HG02885 (cell line): ENCODE measurements around the gene BDH1.

Experiments
- ATAC-seq: cut with Tn5 transposase; IDR thresholded peaks from one replicate; pipeline ENCODE4 v1.9.1; 2021; ENCODE audit warnings: mild to moderate bottlenecking; ENCODE audit not compliant: unreplicated experiment, poor library complexity

Gene BDH1

GRCh38 chr3:197466586-197467399 lies 89.0 kb downstream of the BDH1 start:
- ATAC-seq: no peak

DNA sequence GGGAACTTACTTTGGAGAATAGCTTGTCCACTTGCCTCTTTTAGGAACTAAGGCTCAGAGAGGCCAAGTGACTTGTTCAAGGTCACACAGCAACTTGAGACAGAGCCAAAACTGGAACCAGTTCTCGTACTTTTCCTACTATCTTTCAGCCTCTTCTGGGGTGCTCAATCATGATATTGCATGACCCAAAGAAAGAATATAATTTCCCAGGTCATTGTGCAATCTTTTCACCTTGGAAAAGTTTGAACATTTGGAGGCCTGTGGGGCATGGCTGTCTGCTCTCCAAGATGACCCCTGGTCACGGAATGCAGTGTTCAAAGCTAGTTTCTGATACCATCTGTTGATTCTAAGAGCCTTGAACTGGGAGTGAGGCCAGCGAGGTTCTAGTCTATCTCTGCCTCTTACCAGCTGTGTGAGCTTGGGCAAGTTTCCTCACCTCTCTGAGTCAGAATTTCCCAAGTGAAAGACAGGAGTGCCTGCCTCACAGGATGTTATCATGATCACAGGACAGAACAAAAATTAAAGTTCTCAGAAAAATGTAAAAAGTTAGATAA lies 89.7 kb downstream of the BDH1 start:
- no peak for ATAC-seq

DNA sequence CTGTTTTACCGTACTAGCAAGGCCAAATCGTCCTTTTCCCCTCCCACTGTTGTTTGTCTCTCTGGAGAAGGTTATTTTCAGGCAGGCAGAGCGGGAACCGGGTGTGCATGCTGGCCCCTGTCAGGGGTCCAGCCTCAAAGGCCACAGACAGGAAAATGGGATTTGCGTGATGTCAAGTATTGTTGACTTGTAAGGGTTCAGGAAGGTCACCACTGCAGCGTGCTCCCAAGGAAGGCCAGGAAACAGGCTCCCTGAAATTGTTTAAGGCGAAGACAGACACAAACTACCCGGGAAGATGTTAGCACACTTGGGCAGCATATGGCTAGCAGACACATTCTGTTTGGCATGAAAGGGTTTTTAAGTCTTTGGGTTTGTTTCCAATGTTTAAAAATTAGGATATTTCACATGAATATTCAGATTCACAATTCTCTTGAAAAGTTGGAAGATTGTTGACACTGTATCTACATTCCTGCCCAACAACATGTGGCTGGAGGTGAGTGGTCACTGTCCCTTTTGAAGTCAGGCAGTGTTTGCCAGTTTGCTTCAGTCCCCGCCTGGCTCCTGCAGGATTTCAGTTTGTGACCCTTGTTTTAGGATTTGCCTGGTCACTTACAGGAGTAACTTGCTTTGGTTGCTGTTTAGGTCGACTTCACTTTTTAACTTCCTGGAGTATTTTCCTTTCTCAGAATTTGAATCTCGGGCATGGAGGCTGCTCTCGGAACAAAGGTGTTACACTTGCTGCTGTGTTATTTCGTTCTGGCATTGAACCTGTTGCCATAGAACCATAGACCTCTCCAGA lies 90.4 kb downstream of the BDH1 start:
- ATAC-seq: no peak

DNA sequence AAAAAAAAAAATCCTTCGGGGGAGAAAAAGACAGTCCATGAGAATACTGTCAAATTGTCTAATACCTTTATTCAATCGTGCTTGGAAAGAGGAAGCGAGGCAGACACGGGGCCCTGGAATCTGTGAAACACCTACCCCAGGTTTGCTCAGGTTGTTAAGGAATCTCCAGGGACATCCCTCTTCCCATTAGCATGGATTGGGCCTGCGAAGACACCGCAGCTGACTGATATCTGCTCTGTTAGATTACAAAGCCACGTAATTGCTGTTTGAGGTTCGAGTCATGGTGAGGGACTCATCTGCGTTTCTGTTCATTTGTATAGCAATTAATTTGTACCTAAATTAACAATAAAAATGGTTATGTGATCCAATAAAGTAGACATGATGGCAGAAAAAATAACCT lies 91.0 kb downstream of the BDH1 start:
- ATAC-seq: no peak

DNA sequence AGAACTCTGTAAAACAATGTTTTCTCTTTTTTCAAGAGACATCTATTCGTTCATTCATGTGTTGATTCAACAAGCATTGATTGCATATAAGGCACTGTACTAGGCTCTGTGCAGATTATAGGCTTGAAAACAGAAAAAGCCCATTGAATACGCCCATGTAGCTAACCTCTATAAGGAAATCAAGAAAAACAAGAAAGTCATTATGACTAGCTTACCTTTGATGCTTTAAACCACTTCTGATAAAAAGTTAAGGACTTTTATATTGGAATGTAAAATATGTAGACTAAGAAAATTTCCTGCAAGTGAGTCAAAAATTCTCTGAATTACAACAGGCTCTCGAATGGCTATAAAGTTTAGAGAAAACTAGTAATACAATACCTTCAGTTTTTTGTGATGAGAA lies 92.5 kb downstream of the BDH1 start:
- ATAC-seq: no peak

- ATAC-seq: no peak
Observed at GRCh38 chr3:197462808-197463207, 93.0 kb downstream of the BDH1 start.

- ATAC-seq: no peak
Observed at GRCh38 chr3:197460639-197461038, 95.1 kb downstream of the BDH1 start.

DNA sequence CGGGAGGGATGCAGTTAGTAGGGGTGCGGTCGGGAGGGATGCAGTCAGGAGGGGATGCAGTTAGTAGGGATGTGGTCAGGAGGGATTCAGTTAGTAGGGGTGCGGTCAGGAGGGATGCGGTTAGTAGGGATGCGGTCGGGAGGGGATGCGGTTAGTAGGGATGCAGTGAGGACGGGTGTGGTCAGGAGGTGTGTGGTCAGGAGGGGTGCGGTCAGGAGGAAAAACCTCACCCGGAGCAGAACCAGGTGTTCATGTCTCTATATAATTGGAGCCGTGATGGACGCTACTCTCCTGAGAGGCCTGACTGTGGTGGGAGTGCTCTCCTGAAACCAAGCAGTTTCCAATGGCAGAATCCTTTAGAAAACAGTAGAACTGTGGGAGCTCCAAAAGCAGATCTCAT lies 95.8 kb downstream of the BDH1 start:
- ATAC-seq: no peak
